Ramos (cell line): ENCODE measurements around the gene DUSP15.

Source experiments
- in situ Hi-C: fragments of 300-500 bp; cut with MboI; formaldehyde crosslinking; loops from one replicate; pipeline ENCODE4 v1.14.3; 2022; ENCODE audit warnings: low sequenced_read_pairs; ENCODE audit not compliant: unreplicated experiment

The DUSP15 gene

GRCh38 chr20:31896049-31896448 lies 25.7 kb upstream of the DUSP15 start:
- in situ Hi-C loops = no loop called here

- in situ Hi-C loops = no loop called here
Observed at GRCh38 chr20:31894980-31895675, 24.8 kb upstream of the DUSP15 start.

- in situ Hi-C loops = no loop called here
Observed at GRCh38 chr20:31890646-31891045, 20.3 kb upstream of the DUSP15 start.

GRCh38 chr20:31883829-31884228 lies 13.5 kb upstream of the DUSP15 start:
- in situ Hi-C loops = no loop called here

DNA sequence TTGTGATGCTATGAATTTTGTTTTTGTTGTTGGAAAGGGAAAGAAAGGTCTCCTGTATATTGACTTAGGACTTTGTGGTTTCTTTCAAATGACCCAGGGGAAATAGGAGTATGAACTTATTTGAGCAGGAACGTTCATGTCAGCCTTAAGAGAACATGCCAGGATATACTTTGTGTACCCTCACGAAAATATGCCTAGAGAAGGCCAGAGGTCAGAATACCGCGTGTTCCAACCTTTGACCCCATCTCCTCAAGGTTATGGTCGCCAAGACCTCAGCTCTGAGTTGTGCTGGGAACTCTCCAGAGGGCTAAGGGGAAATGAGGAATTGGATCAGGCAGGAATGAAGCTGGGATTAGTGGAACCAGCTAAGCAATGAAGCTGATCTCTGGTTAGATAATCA lies 11.6 kb upstream of the DUSP15 start:
- in situ Hi-C loops = no loop called here

DNA sequence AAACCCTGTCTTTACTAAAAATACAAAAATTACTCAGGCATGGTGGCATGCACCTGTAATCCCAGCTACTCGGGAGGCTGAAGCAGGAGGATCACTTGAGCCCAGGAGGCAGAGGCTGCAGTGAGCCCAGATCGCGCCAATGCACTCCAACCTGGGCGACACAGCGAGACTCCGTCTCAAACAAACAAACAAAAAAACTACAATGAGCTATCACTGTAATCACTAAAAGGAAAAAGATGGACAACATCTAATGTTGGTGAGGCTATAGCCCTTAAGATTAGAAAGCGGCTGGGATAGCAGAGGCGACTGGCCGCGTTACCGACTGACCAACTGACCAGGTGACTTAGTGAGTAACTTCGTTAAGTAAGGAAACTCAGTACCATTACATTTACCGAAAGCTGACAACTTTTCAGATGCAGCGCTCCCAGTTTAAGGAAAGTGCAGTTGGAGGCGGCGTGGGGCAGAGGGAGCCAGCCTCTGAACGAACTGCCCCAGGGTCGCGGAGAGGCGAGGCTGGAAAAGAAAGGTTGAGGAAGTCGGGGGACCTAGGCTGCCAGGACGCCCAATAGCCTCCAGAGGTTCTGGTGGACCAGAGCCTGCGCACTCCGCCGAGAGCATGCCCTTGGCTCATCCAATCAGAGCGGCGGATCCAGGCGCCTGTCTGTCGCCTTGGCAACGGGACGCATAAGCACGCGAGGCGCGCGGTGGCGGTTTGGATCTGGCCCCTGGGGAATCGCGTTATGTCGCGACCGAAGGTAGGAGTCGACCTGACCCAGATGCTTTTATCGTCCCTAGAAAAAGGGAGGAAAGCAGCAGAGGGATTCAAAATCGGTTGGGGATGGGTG lies 9.0 kb upstream of the DUSP15 start:
- in situ Hi-C loops = no loop called here

DNA sequence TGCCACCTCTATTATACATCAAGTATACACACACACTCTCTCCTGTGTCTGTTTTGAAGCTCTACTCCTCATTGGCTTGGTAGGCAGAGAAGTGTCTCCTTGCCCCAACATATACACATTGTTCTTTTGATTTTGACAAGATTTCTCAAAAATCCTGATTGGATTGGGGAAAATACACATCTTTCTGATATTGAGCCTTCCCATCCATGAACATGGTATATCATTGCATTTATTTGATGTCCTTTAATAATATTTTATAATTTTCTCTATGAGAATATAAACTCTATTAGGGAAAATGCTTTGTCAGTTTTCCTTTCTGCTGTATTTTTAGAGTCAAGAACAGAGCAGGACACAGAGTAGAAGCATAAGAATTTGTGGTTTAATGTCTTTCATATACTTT lies 7.4 kb upstream of the DUSP15 start:
- in situ Hi-C loops = no loop called here

DNA sequence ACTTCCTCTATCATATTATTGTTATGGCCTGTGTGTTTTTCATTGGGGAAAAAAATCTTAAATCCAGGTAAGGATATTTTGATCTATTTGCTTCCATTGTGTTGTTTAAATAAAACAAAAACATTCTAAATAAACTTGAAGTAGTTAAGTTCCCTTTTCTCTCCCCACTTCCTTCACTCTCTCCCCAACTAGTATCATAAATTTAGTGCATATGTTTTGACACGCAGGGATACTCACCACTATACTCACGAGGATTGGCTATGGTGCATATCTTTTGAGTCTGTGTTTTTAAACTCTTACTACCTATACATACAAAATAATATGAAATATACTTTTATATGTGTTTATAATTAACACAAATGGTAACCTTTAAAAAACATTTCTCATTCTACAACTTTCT lies 5.3 kb upstream of the DUSP15 start:
- in situ Hi-C loops = no loop called here

DNA sequence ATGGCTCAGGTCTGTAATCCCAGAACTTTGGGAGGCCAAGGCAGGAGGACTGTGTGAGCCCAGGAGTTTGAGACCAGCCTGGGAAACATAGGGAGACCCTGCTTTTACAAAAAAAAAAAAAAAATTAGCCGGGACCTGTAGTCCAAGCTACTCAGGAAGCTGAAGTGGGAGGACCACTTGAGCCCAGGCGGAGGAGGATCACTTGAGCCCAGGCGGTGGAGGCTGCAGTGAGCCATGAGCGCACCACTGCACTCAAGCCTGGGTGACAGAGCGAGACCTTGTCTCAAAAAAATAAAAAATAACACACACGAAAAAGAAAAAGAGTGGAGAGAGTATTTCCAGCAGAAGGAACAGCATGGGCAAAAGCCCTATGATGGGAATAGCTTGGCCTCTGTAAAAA lies 2.1 kb upstream of the DUSP15 start:
- in situ Hi-C loops = no loop called here

DNA sequence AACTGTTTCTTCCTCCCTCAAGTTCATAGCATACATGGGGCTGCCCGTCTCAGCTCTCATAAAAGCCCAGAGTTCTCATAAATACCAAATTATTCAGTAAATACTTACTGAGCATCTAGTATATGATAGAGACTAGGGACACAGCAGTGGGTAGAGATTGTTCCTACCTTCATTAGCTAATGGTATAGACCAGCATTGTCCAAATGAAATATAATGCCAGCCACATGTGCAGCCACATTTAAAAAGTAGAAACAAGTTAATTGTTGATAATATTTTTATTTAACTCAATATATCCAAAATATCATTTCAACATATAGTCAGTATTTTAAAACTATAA lies 1.3 kb upstream of the DUSP15 start:
- in situ Hi-C loops = no loop called here

DNA sequence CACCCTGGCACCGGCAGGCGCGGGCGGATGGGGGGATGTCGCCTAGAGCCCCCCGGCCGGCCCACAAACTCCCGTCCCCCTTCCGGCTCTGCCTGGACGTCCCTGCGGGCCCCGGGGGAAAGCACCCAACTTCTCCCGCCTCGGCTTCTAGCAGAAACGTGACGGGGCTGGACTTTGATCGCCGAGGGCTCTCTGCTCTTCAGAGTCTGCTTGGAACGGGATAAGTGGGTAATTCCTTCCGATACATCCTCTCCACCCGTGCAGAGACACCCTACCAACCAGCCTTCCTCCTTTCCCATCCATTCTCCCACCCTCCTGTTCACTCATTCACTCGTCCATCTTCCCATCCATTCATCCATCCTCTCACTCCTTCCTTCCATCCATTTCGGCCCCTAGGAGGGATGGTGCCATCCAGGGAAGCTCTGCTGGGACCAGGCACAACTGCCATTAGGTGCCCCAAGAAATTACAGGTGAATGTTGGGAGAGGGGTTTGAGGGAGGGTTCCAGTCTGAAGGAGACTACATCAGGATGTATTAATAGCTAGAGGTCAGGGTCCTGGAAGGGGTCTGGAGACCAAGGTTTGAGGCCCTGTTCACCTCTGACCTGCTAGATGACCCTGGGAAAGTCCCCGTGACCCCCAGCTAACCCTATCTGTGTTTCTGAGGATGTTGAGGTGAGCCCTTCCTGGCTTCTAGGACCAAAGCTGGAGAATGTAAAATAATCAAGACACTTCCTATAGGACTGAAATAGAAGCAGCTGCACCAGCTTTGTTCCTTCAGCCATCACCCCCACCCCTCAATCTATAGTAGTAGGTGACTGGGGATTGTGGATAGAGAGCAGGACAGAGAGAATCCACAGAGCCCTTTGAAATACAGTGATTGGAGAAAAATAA lies 645 bp upstream of the DUSP15 start:
- in situ Hi-C loops = no loop called here

DNA sequence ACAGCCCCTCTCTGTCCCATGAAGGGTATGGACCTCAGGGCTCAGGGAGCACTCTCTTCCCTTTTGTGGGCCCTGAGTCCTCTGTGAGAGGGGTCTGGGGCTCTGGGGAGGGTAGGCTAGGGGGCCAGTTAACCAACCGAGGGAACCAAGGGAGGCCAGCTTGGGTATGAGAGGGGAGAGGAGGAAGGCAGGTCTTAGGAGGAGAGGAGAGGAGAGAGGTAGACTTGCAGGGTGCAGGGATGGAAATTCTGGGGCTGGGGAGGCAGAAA lies 720 bp downstream of the DUSP15 start:
- in situ Hi-C loops = no loop called here

DNA sequence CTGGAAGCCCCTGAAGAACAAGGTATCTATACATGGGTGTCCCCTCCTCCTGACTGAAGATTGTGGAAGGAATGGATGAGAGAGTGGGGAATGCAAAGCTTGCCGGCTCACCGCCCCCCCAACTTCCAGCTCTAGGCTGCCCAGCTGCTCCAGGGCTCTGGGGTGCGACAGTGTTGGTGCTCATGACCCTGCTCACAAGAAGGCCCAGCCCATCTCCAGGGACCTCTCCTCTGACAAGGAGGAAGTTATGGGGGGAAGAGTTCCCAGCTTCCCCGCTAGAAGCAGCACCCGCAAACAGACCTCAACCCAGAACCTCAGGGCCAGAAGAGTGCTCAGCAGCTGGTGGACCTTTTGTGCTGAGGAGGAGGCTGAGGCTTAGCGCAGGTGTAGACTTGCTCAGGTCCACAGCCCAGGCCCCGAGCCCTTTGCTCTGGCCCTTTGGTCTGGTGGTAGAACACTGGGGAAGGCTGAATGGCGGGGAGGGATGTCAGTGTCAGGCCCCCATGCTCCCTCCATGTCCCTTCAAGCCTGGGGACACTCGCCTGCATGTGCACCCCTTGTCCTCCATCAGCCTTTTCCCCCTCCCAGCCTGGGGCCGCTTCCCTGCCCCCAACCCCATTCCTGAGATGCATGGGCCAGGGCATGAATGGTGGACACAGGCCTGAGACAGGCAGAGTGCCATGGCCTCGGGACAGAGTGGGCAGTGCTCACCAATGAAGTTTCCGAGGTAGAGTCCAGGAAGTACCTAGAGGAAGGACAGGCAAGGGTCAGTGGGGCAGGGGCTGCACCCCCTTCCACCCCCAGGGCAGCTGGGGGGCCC lies 1.3 kb downstream of the DUSP15 start:
- in situ Hi-C loops = no loop called here

GRCh38 chr20:31866221-31866620 lies 4.1 kb downstream of the DUSP15 start:
- in situ Hi-C loops = no loop called here

GRCh38 chr20:31864521-31865400 lies 5.6 kb downstream of the DUSP15 start:
- in situ Hi-C loops = no loop called here

DNA sequence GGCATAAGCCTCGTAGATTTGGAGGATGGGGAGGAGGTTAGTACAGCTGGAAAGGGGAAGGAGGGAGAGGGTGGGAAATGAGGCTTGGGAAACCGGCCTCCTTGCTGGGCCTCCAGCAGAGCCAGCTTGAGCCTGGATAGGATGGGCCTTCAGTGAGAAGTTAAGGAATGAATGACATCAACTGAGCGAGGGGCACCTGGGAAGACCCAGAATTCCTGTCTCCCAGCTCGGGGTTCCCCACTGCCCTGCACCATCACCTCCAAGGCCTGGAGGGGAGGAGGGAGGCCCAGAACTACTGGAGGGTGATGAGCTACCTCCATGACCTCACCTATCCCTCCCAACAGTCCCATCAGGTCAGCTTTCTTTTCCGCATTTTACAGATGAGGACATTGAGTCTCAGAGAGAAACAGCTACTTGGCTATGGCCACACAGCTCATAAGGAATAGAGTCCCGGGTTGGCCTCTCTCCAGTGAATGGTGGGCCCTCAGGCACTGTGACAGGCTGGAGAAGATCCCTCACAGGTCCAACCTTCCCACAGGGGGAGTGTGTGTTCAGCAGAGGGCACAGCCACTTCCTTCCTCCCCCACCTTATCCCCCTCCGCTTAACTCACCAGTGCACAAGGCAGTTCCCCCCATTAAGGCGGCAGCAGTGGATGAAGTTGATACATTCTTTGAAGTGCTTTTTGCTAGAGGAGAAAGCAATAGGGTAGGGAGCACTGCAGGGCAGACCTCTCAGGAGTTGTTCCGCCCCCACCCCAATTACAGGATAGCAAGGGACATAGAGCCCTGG lies 6.8 kb downstream of the DUSP15 start:
- in situ Hi-C loops = no loop called here

DNA sequence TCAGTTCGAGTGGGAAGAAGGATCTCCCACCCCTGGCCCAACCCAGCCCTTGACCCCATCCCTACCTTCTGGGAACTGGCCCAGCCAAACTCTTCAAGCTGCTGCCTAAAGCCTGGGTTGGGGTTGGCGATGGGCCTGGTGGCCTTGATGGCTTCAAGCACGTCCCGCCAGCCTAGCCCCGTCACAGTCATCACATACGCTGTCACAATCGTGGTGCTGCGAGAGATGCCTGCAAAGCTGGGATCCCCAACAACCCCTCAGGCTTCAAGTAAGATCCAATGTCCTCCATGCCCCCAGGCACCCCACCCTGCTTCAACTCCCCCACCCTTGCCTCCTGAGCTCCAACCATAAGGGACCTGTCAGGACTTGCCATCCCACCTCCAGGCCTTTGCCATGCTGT lies 7.8 kb downstream of the DUSP15 start:
- in situ Hi-C loops = no loop called here

DNA sequence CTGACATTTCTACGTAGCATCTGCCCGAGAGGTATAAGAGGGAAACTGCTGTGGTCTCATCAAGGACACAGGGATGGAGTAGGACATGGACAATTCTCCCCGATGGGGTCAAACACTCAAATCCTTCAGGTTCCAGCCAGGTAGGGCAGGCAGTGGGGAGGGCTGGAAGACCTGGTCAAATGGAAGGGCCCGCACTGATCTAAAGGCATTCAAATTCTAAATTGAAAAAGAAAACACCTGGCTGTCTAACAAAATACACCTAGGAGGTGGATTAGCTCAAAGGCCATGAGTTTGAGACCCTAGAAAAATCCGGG lies 8.2 kb downstream of the DUSP15 start:
- in situ Hi-C loops = no loop called here
